Measurements from ENCODE around the gene CLK2. TPM values are rescaled to one million over a fixed set of nuclear protein-coding genes. Genes with fewer than 3 reads are reported as not detected.
A peak's percentile ranks its signal among the peaks of the same experiment; 100 is the strongest.

The CLK2 gene
- total RNA-seq, 1 experiment from 2014 or later, result 72.6 TPM

DNA sequence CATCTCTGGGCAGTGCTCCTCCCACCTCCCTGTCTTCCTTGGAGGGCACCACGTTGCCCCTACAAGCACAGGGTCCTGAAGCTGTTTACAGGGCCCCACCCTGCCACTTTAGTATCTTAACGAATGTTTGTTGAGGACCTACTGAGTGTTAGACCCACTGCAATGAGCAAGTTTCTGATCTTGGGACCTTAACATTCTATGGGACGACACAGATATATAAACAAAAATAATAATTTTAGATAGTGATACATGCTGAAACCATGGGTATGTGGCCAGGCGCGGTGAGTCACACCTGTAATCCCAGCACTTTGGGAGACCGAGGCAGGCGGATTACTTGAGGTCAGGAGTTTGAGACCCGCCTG lies 28.2 kb downstream of the CLK2 start:
- ATAC-seq (no peak), DNase-seq (ENCODE audit: low read depth, low spot score) (no peak)
- Histone ChIP-seq H3K79me2 (ENCODE audit: insufficient read depth, low read length) (no peaks in the 10 kb centered on the region), H3K9me3 (ENCODE audit: control insufficient read depth in 1 of 2, insufficient read depth in 1 of 2, low read depth in 1 of 2, low read length in 2 of 2) (no peaks in the 10 kb centered on the region), H3K4me3 (replicated peaks in 1 of 2; ENCODE audit: low read depth in 1 of 2, low read length in 2 of 2) (peak overlapping the region; percentile 69 to 74), H2AFZ (ENCODE audit: low read depth, low read length, poor library complexity, severe bottlenecking) (peak overlapping the region; percentile 13), H3K36me3 (ENCODE audit: control insufficient read depth in 1 of 2, insufficient read depth in 2 of 2, low read length in 2 of 2) (peaks cover 0 to 2% of the 10 kb centered on the region in 2 experiments; a peak in 3 of 4 replicates), H3K9me2 (ENCODE audit: insufficient read depth) (no peaks in the 10 kb centered on the region), H3K9ac (ENCODE audit: low read length) (peak overlapping the region; percentile 80), H3K27me3 (ENCODE audit: insufficient read depth, low read length) (no peaks in the 10 kb centered on the region), H4K20me1 (ENCODE audit: insufficient read depth) (no peaks in the 10 kb centered on the region), H3K27ac (ENCODE audit: low read depth, low read length) (peak overlapping the region; percentile 78), H3K4me2 (ENCODE audit: low read length) (peak overlapping the region; percentile 76), H3K4me1 (ENCODE audit: control insufficient read depth in 1 of 2, insufficient read depth in 2 of 2, low read length in 2 of 2) (peaks cover 16 to 46% of the 10 kb centered on the region in 2 experiments)
- RAD21 ChIA-PET (ENCODE audit: low non-redundant PET in 1 of 2, low total read pairs in 2 of 2, uncharacterized antibody in 2 of 2, unreplicated experiment in 2 of 2), result interaction anchor here in 1 of 2 experiments (0.7 kb wide), 1 partner anchor 171 kb away, joined by 3 read pairs; no protein-coding TSS in a partner anchor
- TSS peak; percentile 97 for BruUV-seq (replicated peaks)
- POLR2A ChIA-PET, result no interaction called here
- intact Hi-C loops (cut with micrococcal nuclease), result no loop called here
- CTCF ChIA-PET, result no interaction called here
- TF ChIP-seq FOSL1 (IDR thresholded peaks at IDR 0.05; ENCODE audit: low read depth) (no peak), EGR1 (IDR thresholded peaks at IDR 0.05; ENCODE audit: low read depth) (no peak), JUND (IDR thresholded peaks at IDR 0.05) (no peak)
- TF ChIP-seq, protein P1, sequence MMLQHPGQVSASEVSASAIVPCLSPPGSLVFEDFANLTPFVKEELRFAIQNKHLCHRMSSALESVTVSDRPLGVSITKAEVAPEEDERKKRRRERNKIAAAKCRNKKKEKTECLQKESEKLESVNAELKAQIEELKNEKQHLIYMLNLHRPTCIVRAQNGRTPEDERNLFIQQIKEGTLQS (IDR thresholded peaks at IDR 0.05), result no peak
- TF ChIP-seq, protein P2, sequence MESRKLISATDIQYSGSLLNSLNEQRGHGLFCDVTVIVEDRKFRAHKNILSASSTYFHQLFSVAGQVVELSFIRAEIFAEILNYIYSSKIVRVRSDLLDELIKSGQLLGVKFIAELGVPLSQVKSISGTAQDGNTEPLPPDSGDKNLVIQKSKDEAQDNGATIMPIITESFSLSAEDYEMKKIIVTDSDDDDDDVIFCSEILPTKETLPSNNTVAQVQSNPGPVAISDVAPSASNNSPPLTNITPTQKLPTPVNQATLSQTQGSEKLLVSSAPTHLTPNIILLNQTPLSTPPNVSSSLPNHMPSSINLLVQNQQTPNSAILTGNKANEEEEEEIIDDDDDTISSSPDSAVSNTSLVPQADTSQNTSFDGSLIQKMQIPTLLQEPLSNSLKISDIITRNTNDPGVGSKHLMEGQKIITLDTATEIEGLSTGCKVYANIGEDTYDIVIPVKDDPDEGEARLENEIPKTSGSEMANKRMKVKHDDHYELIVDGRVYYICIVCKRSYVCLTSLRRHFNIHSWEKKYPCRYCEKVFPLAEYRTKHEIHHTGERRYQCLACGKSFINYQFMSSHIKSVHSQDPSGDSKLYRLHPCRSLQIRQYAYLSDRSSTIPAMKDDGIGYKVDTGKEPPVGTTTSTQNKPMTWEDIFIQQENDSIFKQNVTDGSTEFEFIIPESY (IDR thresholded peaks at IDR 0.05; ENCODE audit: extremely low read depth, insufficient replicate concordance, low read length), result no peak
